Measurements from ENCODE around the gene FBXL16.

FBXL16 gene

DNA sequence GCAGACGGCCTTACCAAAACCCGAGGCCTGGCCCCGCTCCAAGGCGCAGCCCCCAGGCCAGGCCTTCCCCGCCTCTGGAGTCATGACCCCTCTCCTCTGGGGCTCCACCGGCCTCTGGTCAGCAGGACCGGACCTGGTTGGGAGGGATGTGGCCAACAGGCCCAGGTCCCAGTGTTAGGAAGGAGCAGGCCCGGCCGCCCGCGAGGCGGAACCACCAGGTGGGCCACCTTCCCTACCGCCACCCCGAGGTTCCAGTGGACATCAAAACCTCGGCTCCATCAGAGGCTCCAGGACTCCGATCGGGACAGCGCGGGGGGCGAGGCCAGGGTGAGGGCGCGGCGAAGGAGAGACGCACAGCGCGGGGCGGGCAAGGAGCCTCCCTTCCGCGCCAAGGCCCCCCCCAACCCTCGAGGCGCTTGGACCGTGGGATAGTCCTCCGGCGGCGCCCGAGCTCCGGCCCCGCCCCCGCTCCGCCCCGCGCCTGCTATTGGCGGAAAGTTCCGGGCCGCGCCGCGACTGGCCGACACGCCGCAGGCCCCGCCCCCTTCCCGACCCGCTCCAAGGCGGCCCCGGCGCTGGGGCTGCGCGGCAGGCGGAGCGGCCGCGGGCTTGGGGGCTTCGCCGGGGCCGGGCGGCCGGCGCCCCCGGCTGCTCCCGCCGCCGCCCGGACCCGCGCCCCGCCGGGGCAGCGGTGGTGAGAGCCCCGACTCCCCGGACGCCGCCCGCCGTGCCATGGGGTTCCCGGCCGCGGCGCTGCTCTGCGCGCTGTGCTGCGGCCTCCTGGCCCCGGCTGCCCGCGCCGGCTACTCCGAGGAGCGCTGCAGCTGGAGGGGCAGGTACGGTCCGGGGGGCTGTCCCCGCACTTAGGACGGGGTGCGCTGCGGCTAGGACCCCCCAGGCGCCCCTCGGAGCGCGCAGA is 9.2 kb upstream of the FBXL16 start, which contains the start of gene METRN (continued):
- TF ChIP-seq HOXC10 (CRISPR knock-in tag; IDR thresholded peaks at IDR 0.05) (0 out of 2 replicates have a peak, but pooled peaks have one; percentile 53), ZNF585B (tag by site-specific recombination; IDR thresholded peaks at IDR 0.05) (no peak), ELK4 (IDR thresholded peaks at IDR 0.05; ENCODE audit: borderline replicate concordance, low read depth, low read length) (no peak), ZNF785 (tag by site-specific recombination; IDR thresholded peaks at IDR 0.05) (no peak), KLF17 (tag by site-specific recombination; IDR thresholded peaks at IDR 0.05) (no peak), SP2 (tag by site-specific recombination; IDR thresholded peaks at IDR 0.05) (peak; percentile 64), SALL2 (tag by site-specific recombination; IDR thresholded peaks at IDR 0.05; ENCODE audit: borderline replicate concordance) (no peak), ZNF704 (tag by site-specific recombination; IDR thresholded peaks at IDR 0.05) (no peak), ZNF114 (tag by site-specific recombination; IDR thresholded peaks at IDR 0.05) (no peak), ZSCAN4 (tag by site-specific recombination; IDR thresholded peaks at IDR 0.05) (no peak), ZNF571 (tag by site-specific recombination; IDR thresholded peaks at IDR 0.05) (no peak), SETDB1 (IDR thresholded peaks at IDR 0.05; ENCODE audit: insufficient read length, low read length) (no peak), KLF9 (tag by site-specific recombination; IDR thresholded peaks at IDR 0.05; ENCODE audit: low read depth) (no peak), ZNF311 (tag by site-specific recombination; IDR thresholded peaks at IDR 0.05; ENCODE audit: borderline replicate concordance) (no peak), YY1 (tag by site-specific recombination; IDR thresholded peaks at IDR 0.05) (no peak), ZBTB8A (tag by site-specific recombination; IDR thresholded peaks at IDR 0.05) (peak; percentile 28), ZFP37 (tag by site-specific recombination; IDR thresholded peaks at IDR 0.05) (no peak), OSR2 (tag by site-specific recombination; IDR thresholded peaks at IDR 0.05) (no peak), ZBTB7A (tag by site-specific recombination; IDR thresholded peaks at IDR 0.05; ENCODE audit: low read depth) (no peak; the same call in 1 of the 2 replicates), ZBTB1 (tag by site-specific recombination; IDR thresholded peaks at IDR 0.05) (no peak), ZBTB6 (tag by site-specific recombination; IDR thresholded peaks at IDR 0.05) (peak; percentile 95), ZNF394 (tag by site-specific recombination; IDR thresholded peaks at IDR 0.05; ENCODE audit: borderline replicate concordance) (no peak), ZNF23 (tag by site-specific recombination; IDR thresholded peaks at IDR 0.05; ENCODE audit: borderline replicate concordance) (no peak), ZNF629 (tag by site-specific recombination; IDR thresholded peaks at IDR 0.05) (no peak), ZNF654 (tag by site-specific recombination; IDR thresholded peaks at IDR 0.05; ENCODE audit: low read depth) (no peak), GFI1B (tag by site-specific recombination; IDR thresholded peaks at IDR 0.05) (no peak)
- TF ChIP-seq, protein P1, sequence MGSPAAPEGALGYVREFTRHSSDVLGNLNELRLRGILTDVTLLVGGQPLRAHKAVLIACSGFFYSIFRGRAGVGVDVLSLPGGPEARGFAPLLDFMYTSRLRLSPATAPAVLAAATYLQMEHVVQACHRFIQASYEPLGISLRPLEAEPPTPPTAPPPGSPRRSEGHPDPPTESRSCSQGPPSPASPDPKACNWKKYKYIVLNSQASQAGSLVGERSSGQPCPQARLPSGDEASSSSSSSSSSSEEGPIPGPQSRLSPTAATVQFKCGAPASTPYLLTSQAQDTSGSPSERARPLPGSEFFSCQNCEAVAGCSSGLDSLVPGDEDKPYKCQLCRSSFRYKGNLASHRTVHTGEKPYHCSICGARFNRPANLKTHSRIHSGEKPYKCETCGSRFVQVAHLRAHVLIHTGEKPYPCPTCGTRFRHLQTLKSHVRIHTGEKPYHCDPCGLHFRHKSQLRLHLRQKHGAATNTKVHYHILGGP (tag by site-specific recombination; IDR thresholded peaks at IDR 0.05) = no peak
- TF ChIP-seq, protein P2, sequence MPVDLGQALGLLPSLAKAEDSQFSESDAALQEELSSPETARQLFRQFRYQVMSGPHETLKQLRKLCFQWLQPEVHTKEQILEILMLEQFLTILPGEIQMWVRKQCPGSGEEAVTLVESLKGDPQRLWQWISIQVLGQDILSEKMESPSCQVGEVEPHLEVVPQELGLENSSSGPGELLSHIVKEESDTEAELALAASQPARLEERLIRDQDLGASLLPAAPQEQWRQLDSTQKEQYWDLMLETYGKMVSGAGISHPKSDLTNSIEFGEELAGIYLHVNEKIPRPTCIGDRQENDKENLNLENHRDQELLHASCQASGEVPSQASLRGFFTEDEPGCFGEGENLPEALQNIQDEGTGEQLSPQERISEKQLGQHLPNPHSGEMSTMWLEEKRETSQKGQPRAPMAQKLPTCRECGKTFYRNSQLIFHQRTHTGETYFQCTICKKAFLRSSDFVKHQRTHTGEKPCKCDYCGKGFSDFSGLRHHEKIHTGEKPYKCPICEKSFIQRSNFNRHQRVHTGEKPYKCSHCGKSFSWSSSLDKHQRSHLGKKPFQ (tag by site-specific recombination; IDR thresholded peaks at IDR 0.05) = no peak
- TF ChIP-seq, protein P3, sequence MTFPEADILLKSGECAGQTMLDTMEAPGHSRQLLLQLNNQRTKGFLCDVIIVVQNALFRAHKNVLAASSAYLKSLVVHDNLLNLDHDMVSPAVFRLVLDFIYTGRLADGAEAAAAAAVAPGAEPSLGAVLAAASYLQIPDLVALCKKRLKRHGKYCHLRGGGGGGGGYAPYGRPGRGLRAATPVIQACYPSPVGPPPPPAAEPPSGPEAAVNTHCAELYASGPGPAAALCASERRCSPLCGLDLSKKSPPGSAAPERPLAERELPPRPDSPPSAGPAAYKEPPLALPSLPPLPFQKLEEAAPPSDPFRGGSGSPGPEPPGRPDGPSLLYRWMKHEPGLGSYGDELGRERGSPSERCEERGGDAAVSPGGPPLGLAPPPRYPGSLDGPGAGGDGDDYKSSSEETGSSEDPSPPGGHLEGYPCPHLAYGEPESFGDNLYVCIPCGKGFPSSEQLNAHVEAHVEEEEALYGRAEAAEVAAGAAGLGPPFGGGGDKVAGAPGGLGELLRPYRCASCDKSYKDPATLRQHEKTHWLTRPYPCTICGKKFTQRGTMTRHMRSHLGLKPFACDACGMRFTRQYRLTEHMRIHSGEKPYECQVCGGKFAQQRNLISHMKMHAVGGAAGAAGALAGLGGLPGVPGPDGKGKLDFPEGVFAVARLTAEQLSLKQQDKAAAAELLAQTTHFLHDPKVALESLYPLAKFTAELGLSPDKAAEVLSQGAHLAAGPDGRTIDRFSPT (tag by site-specific recombination; IDR thresholded peaks at IDR 0.05) = no peak

Data from HEK293 (cell line).